GM12878 (cell line): Measurements from ENCODE around the gene ZBTB21.

Experiments used
- CREM ChIP-seq: IDR thresholded peaks from 2 replicates; pipeline ENCODE4 v1.6.1; 2014; ENCODE audit warnings: antibody characterized with exemption, low read depth
- HDAC2 ChIP-seq: fragments of 200-600 bp; sonication (generic); IDR thresholded peaks from 2 replicates; pipeline ENCODE4 v1.6.1; 2017
- RFX5 ChIP-seq: IDR thresholded peaks from 2 replicates; pipeline ENCODE4 v1.6.1; 2011; ENCODE audit warnings: low read depth, low read length, improper control_type of control experiment

- TF ChIP-seq HDAC2 (no peak), RFX5 (no peak), CREM (no peak)
Measured at GRCh38 chr21:42043961-42044360, 33.8 kb upstream of the ZBTB21 start.
